GM23338 (cell line): Measurements from ENCODE around the gene RFC2. TPM values are rescaled to one million over a fixed set of nuclear protein-coding genes. Genes with fewer than 3 reads are reported as not detected.

Experiments used
- CREB1 ChIP-seq: fragments of 250-450 bp; sonication (Bioruptor Pico); IDR thresholded peaks from 2 replicates; pipeline ENCODE4 v1.5.0; 2020; ENCODE audit warnings: low read depth, mild to moderate bottlenecking, moderate library complexity
- EZH2 ChIP-seq: fragments of 200-600 bp; sonication (generic); IDR thresholded peaks from one replicate; pipeline ENCODE4 v1.8.0; 2017; ENCODE audit warnings: antibody characterized with exemption, mild to moderate bottlenecking, low read depth; ENCODE audit not compliant: unreplicated experiment
- polyA plus RNA-seq: library from polyadenylated mRNA; unstranded; fragments of >200 nt; fragmentation: Nextera tagmentation; extraction: Ambion mirVana; gene quantifications from 2 replicates; pipeline ENCODE4 v1.2.1, GENCODE V29; 2016
- total RNA-seq: library from RNA; depleted of rRNA; stranded (reverse); fragments of >200 nt; shearing (Covaris generic); gene quantifications from 2 replicates; pipeline ENCODE4 v1.2.3, GENCODE V29; 2014
- TF ChIP-seq, protein P1 (sequence below): fragments of 250-450 bp; sonication (Bioruptor Pico); IDR thresholded peaks from 2 replicates; pipeline ENCODE4 v1.5.0; 2020; ENCODE audit warnings: mild to moderate bottlenecking, moderate library complexity
- TF ChIP-seq, protein P2 (sequence below), 2 experiments: fragments of 200-600 bp in 1 of 2; sonication (generic) in 1 of 2; conservative IDR thresholded peaks; 2 replicates each; pipeline versions ENCODE4 v1.5.1 to v1.6.1; 2016 to 2017; ENCODE audit warnings: antibody characterized with exemption in 2 of 2, low read depth in 2 of 2, mild to moderate bottlenecking in 2 of 2, moderate library complexity in 1 of 2
- TF ChIP-seq, protein P3 (sequence below): IDR thresholded peaks from 2 replicates; pipeline ENCODE4 v1.6.1; 2016; ENCODE audit warnings: antibody characterized with exemption

The RFC2 gene
- total and polyA plus RNA-seq, 2 experiments from 2014 or later: 56.4 to 75.2 TPM

DNA sequence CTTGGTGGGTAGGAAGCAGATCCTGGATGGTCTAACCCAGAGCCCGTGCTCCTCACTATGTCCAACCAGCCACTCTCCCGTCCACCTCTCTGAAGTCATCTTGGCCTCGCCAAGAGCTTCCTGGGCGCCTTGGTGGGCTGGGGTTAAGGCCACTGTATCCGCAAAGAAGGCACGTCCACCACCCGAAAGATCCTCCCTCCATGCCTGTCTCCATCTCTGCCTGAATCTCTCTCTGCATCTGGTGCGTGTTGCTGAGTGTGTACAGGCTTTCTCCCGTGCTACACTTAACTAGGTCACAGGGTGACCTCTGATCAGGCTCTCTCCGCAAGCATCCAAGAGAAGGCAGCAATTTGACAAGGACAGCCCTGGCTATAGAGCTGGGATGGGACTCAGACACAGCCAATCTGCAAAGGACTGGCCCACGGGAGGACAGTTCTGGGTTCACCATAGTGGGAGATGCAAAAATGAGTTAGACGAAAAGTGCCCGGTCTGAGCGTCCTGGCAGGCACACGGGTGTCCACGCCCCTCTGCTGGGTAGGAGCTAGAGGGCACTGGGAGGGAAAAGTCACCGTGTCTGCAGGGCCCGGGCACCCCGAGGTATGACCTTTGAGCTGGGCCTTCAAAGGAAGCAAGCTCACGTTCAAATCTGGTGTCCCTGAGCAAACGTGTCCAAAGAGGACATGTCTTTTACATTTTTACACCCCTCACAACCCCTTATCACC lies 9.4 kb upstream of the RFC2 start (continued):
- TF ChIP-seq, protein P1, sequence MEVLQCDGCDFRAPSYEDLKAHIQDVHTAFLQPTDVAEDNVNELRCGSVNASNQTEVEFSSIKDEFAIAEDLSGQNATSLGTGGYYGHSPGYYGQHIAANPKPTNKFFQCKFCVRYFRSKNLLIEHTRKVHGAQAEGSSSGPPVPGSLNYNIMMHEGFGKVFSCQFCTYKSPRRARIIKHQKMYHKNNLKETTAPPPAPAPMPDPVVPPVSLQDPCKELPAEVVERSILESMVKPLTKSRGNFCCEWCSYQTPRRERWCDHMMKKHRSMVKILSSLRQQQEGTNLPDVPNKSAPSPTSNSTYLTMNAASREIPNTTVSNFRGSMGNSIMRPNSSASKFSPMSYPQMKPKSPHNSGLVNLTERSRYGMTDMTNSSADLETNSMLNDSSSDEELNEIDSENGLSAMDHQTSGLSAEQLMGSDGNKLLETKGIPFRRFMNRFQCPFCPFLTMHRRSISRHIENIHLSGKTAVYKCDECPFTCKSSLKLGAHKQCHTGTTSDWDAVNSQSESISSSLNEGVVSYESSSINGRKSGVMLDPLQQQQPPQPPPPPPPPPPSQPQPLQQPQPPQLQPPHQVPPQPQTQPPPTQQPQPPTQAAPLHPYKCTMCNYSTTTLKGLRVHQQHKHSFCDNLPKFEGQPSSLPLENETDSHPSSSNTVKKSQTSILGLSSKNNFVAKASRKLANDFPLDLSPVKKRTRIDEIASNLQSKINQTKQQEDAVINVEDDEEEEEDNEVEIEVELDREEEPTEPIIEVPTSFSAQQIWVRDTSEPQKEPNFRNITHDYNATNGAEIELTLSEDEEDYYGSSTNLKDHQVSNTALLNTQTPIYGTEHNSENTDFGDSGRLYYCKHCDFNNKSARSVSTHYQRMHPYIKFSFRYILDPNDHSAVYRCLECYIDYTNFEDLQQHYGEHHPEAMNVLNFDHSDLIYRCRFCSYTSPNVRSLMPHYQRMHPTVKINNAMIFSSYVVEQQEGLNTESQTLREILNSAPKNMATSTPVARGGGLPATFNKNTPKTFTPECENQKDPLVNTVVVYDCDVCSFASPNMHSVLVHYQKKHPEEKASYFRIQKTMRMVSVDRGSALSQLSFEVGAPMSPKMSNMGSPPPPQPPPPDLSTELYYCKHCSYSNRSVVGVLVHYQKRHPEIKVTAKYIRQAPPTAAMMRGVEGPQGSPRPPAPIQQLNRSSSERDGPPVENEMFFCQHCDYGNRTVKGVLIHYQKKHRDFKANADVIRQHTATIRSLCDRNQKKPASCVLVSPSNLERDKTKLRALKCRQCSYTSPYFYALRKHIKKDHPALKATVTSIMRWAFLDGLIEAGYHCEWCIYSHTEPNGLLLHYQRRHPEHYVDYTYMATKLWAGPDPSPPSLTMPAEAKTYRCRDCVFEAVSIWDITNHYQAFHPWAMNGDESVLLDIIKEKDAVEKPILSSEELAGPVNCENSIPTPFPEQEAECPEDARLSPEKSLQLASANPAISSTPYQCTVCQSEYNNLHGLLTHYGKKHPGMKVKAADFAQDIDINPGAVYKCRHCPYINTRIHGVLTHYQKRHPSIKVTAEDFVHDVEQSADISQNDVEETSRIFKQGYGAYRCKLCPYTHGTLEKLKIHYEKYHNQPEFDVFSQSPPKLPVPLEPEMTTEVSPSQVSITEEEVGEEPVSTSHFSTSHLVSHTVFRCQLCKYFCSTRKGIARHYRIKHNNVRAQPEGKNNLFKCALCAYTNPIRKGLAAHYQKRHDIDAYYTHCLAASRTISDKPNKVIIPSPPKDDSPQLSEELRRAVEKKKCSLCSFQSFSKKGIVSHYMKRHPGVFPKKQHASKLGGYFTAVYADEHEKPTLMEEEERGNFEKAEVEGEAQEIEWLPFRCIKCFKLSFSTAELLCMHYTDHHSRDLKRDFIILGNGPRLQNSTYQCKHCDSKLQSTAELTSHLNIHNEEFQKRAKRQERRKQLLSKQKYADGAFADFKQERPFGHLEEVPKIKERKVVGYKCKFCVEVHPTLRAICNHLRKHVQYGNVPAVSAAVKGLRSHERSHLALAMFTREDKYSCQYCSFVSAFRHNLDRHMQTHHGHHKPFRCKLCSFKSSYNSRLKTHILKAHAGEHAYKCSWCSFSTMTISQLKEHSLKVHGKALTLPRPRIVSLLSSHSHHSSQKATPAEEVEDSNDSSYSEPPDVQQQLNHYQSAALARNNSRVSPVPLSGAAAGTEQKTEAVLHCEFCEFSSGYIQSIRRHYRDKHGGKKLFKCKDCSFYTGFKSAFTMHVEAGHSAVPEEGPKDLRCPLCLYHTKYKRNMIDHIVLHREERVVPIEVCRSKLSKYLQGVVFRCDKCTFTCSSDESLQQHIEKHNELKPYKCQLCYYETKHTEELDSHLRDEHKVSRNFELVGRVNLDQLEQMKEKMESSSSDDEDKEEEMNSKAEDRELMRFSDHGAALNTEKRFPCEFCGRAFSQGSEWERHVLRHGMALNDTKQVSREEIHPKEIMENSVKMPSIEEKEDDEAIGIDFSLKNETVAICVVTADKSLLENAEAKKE: no peak
- no peak for TF ChIP-seq CREB1 (CRISPR knock-in tag)
- TF ChIP-seq, protein P2, sequence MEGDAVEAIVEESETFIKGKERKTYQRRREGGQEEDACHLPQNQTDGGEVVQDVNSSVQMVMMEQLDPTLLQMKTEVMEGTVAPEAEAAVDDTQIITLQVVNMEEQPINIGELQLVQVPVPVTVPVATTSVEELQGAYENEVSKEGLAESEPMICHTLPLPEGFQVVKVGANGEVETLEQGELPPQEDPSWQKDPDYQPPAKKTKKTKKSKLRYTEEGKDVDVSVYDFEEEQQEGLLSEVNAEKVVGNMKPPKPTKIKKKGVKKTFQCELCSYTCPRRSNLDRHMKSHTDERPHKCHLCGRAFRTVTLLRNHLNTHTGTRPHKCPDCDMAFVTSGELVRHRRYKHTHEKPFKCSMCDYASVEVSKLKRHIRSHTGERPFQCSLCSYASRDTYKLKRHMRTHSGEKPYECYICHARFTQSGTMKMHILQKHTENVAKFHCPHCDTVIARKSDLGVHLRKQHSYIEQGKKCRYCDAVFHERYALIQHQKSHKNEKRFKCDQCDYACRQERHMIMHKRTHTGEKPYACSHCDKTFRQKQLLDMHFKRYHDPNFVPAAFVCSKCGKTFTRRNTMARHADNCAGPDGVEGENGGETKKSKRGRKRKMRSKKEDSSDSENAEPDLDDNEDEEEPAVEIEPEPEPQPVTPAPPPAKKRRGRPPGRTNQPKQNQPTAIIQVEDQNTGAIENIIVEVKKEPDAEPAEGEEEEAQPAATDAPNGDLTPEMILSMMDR (conservative IDR thresholded peaks at IDR 0.05; ENCODE audit: low read depth in 2 of 2): no peak
- TF ChIP-seq, protein P3, sequence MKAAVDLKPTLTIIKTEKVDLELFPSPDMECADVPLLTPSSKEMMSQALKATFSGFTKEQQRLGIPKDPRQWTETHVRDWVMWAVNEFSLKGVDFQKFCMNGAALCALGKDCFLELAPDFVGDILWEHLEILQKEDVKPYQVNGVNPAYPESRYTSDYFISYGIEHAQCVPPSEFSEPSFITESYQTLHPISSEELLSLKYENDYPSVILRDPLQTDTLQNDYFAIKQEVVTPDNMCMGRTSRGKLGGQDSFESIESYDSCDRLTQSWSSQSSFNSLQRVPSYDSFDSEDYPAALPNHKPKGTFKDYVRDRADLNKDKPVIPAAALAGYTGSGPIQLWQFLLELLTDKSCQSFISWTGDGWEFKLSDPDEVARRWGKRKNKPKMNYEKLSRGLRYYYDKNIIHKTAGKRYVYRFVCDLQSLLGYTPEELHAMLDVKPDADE: no peak
- TF ChIP-seq EZH2: no peak
